ENCODE data around the gene ADAM8. TPM values are rescaled to one million over a fixed set of nuclear protein-coding genes. Genes with fewer than 3 reads are reported as not detected.

The ADAM8 gene
- total and polyA plus RNA-seq, 2 of the 4 experiments (the other 2 are of a cell fraction): under 0.01 to 0.74 TPM

DNA sequence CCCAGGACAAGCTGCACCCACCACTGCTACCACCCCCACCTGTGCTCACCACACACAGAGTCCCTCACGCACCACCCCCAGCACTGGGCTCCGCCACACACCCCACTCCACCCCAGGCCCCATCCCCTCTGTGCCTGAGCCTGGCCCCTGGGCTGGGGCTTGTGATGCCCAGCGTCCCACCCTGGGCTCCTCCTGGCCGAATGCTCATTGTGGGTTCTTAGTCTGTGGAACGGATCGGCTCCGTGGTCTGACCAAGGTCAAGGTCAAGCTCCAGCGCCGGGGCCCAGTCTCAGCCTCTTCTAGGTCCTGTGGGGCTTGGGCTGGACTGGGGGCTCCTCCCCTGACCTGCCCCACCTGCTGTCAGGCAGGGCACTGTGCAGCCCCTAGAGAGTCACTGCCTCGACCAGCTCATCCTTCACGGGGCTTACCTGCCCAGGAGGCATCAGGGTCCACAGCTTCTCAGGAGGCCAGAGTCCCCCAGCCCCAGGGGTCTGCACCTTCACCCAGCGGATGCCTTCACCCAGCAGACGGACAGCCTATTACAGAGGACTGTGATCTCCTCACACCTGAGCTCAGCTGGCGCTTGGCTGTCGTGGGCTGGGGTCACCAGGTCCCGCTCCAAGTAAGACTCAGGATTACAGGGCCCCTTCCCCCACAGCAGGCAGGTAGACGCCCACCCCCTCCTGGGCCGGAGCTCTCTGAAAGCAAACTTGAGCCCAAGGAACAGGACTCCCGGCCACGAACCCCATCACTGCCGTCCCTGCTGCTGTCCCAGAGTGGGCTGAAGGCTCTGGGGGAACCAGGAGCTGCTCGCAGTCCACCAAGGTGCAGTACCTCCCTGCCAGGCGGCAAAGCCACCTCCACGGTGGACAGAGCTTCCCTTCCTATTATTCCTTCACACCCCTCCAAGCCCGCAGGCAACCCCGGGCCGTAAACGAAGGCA, 61.9 kb downstream of the ADAM8 start:
- no peaks in the 10 kb centered on the region for H4K20me1 ChIP-seq (ENCODE audit: insufficient read depth, low read length)
- no peak overlapping the region for H3K27ac ChIP-seq (ENCODE audit: insufficient read depth, low read length)
- POLR2A ChIA-PET (ENCODE audit: unreplicated experiment): no interaction called here
- H2BK15ac ChIP-seq (ENCODE audit: low read depth, low read length): no peak overlapping the region
- in situ Hi-C loops (cut with MboI; ENCODE audit: low sequenced_read_pairs) (no loop called here), intact Hi-C loops (cut with micrococcal nuclease) (no loop called here), dilution Hi-C loops (cut with HindIII; ENCODE audit: low sequenced_read_pairs, unreplicated experiment) (no loop called here)
- no peak overlapping the region for H3K4me2 ChIP-seq (ENCODE audit: low read depth, low read length)
- H3K4me3 ChIP-seq (ENCODE audit: insufficient read depth, low read depth, low read length): no peak overlapping the region
- DNase-seq: no peak
- H2AK5ac ChIP-seq (ENCODE audit: low read depth, low read length): no peak overlapping the region
- H3K27me3 ChIP-seq (ENCODE audit: control insufficient read depth, insufficient read depth, low read length): peaks cover 8% of the 10 kb centered on the region; the same call in 1 of the 2 replicates
- H3K4ac ChIP-seq (ENCODE audit: low read depth, low read length): no peak overlapping the region
- ATAC-seq (ENCODE audit: low read depth): no peak
- no peak overlapping the region for H2BK20ac ChIP-seq (ENCODE audit: low read depth, low read length)
- 70% methylated on average over 17 of the region's 28 CpGs; no CpG with 5 or more reads in 1 of the 2 experiments for WGBS, 2 experiments (ENCODE audit: extremely low coverage in 2 of 2, insufficient read length in 1 of 2)
- no peak overlapping the region for H4K91ac ChIP-seq (ENCODE audit: insufficient read depth, low read depth, low read length)
- H3K9me1 ChIP-seq (ENCODE audit: insufficient read depth, low read length): no peaks in the 10 kb centered on the region
- H3K79me1 ChIP-seq (ENCODE audit: low read depth in 1 of 2, low read length in 2 of 2): no peaks in the 10 kb centered on the region
- no peak overlapping the region for H3K9ac ChIP-seq (ENCODE audit: low read depth, low read length)
- no peak overlapping the region for H3K56ac ChIP-seq (ENCODE audit: extremely low read depth, insufficient read depth, low read length)
- no peak overlapping the region for H4K5ac ChIP-seq (ENCODE audit: low read depth, low read length)
- H2BK5ac ChIP-seq (ENCODE audit: low read depth, low read length, poor library complexity, severe bottlenecking): no peak overlapping the region
- no peak overlapping the region for H2BK120ac ChIP-seq (ENCODE audit: low read depth, low read length)
- CTCF ChIA-PET: no interaction called here
- peaks cover 2% of the 10 kb centered on the region; the same call in 1 of the 2 replicates for H3K9me3 ChIP-seq (ENCODE audit: control insufficient read depth, insufficient read depth, low read length)
- no peak overlapping the region for H4K8ac ChIP-seq (ENCODE audit: low read depth in 2 of 2, low read length in 2 of 2)
- H2AFZ ChIP-seq (replicated peaks; ENCODE audit: low read length, poor library complexity): no peak overlapping the region
- BruUV-seq (replicated peaks): no TSS peak
- no peaks in the 10 kb centered on the region for H3K4me1 ChIP-seq (ENCODE audit: control insufficient read depth, insufficient read depth, low read length)
- H3K18ac ChIP-seq (ENCODE audit: low read depth, low read length): no peak overlapping the region
- H3K36me3 ChIP-seq (ENCODE audit: control insufficient read depth, insufficient read depth, low read length): no peaks in the 10 kb centered on the region
- no peak overlapping the region for H3K23ac ChIP-seq (ENCODE audit: low read depth, low read length)
- no peak overlapping the region for H3K14ac ChIP-seq (replicated peaks; ENCODE audit: low read depth, low read length)
- no peak overlapping the region for H2AK9ac ChIP-seq (replicated peaks; ENCODE audit: low read depth, low read length, poor library complexity)
- TF ChIP-seq RCOR1 (IDR thresholded peaks at IDR 0.05; ENCODE audit: insufficient replicate concordance, low read length): no peak
- no peak for TF ChIP-seq POLR2A (IDR thresholded peaks at IDR 0.05; ENCODE audit: low read depth, low read length)
- TF ChIP-seq RFX5 (IDR thresholded peaks at IDR 0.05; ENCODE audit: low read depth, low read length): no peak
- no peak for TF ChIP-seq CEBPB (IDR thresholded peaks at IDR 0.05; ENCODE audit: low read depth, low read length)
- TF ChIP-seq, protein P1, sequence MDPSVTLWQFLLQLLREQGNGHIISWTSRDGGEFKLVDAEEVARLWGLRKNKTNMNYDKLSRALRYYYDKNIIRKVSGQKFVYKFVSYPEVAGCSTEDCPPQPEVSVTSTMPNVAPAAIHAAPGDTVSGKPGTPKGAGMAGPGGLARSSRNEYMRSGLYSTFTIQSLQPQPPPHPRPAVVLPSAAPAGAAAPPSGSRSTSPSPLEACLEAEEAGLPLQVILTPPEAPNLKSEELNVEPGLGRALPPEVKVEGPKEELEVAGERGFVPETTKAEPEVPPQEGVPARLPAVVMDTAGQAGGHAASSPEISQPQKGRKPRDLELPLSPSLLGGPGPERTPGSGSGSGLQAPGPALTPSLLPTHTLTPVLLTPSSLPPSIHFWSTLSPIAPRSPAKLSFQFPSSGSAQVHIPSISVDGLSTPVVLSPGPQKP (IDR thresholded peaks at IDR 0.05; ENCODE audit: borderline replicate concordance, low read depth, low read length): no peak
- no peak for TF ChIP-seq RAD21 (IDR thresholded peaks at IDR 0.05; ENCODE audit: low read length)
- no peak for TF ChIP-seq MAZ (IDR thresholded peaks at IDR 0.05; ENCODE audit: borderline replicate concordance, low read depth, low read length)
- TF ChIP-seq SMC3 (IDR thresholded peaks at IDR 0.05; ENCODE audit: low read depth, low read length): no peak
- TF ChIP-seq MAFK (IDR thresholded peaks at IDR 0.05; ENCODE audit: low read depth, low read length): no peak
- TF ChIP-seq CTCF (conservative IDR thresholded peaks at IDR 0.05; ENCODE audit: low read depth, low read length): no peak
- TF ChIP-seq USF2 (IDR thresholded peaks at IDR 0.05; ENCODE audit: low read depth, low read length): no peak
- no peak for TF ChIP-seq BHLHE40 (IDR thresholded peaks at IDR 0.05; ENCODE audit: low read depth, low read length)
- TF ChIP-seq CHD1 (IDR thresholded peaks at IDR 0.05; ENCODE audit: low read depth, low read length): no peak
- TF ChIP-seq FOS (IDR thresholded peaks at IDR 0.05; ENCODE audit: low read depth, low read length): no peak
- no peak for TF ChIP-seq NFE2L2 (IDR thresholded peaks at IDR 0.05; ENCODE audit: low read depth, low read length)
